ENCODE results near the gene ABCC4.
"Not testable (repeated sequence)": the region's sequence is repeated elsewhere in the genome, so short reads cannot be mapped to it uniquely, and the experiment has no call there.

DNA sequence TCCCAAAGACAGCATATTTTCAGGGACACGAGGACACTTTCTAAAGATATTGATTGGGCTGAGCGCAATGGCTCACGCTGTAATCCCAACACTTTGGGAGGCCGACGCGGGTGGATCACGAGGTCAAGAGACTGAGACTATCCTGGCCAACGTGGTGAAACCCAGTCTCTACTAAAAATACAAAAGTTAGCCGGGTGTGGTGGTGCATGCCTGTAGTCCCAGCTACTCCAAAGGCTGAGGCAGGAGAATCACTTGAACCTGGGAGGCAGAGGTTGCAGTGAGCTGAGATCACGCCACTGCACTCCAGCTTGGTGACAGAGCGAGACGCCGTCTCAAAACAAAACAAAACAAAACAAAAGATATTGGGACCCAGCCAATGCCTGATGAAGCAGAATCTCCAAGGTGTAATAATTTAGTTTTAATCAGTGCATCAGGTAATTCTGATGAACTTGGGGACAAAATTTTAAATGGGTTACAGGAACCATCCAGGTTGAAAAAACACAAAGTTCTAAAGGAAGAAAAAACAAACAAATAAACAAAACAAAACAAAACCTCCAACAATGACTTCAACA is 100.8 kb downstream of the ABCC4 start:
- TF ChIP-seq, protein P1, sequence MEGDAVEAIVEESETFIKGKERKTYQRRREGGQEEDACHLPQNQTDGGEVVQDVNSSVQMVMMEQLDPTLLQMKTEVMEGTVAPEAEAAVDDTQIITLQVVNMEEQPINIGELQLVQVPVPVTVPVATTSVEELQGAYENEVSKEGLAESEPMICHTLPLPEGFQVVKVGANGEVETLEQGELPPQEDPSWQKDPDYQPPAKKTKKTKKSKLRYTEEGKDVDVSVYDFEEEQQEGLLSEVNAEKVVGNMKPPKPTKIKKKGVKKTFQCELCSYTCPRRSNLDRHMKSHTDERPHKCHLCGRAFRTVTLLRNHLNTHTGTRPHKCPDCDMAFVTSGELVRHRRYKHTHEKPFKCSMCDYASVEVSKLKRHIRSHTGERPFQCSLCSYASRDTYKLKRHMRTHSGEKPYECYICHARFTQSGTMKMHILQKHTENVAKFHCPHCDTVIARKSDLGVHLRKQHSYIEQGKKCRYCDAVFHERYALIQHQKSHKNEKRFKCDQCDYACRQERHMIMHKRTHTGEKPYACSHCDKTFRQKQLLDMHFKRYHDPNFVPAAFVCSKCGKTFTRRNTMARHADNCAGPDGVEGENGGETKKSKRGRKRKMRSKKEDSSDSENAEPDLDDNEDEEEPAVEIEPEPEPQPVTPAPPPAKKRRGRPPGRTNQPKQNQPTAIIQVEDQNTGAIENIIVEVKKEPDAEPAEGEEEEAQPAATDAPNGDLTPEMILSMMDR (IDR thresholded peaks at IDR 0.05) = not testable (repeated sequence)
- TF ChIP-seq POLR2A (IDR thresholded peaks at IDR 0.05) = not testable (repeated sequence)
